Ureter (tissue), 1 donor: Measurements from ENCODE around the gene COL4A3. TPM values are rescaled to one million over a fixed set of nuclear protein-coding genes. Genes with fewer than 3 reads are reported as not detected.
"Not testable (repeated sequence)": the region's sequence is repeated elsewhere in the genome, so short reads cannot be mapped to it uniquely, and the experiment has no call there.

ENCODE experiments used
- DNase-seq: peaks from one replicate; pipeline ENCODE4 v3.0.0-alpha.2; 2020; ENCODE audit warnings: low spot score
- total RNA-seq: library from RNA; stranded (reverse); gene quantifications from one replicate; pipeline ENCODE4 v1.2.4, GENCODE V29; 2023
- donor health status: DM: yes; HTN: yes; CAD: no.

Gene COL4A3
- total RNA-seq, 1 donor from 2014 or later = 23.3 TPM

GRCh38 chr2:227206406-227206805, 42.0 kb downstream of the COL4A3 start:
- DNase-seq = no peak

GRCh38 chr2:227207573-227207972, 43.1 kb downstream of the COL4A3 start:
- no peak for DNase-seq

GRCh38 chr2:227214622-227215041, 50.2 kb downstream of the COL4A3 start:
- no peak for DNase-seq

- DNase-seq = no peak
Observed at GRCh38 chr2:227219312-227220105, 55.1 kb downstream of the COL4A3 start.

- no peak for DNase-seq
Observed at GRCh38 chr2:227221120-227221519, 56.7 kb downstream of the COL4A3 start.

- DNase-seq = no peak
Observed at GRCh38 chr2:227222292-227222691, 57.9 kb downstream of the COL4A3 start.

- not testable (repeated sequence) for DNase-seq
Observed at GRCh38 chr2:227225641-227226040, 61.2 kb downstream of the COL4A3 start.

- DNase-seq = peak; percentile 45
Observed at GRCh38 chr2:227228061-227228667, 63.7 kb downstream of the COL4A3 start.

- no peak for DNase-seq
Observed at GRCh38 chr2:227230151-227230550, 65.7 kb downstream of the COL4A3 start.

- DNase-seq = no peak
Observed at GRCh38 chr2:227234429-227234828, 70.0 kb downstream of the COL4A3 start.

- DNase-seq = no peak
Observed at GRCh38 chr2:227237786-227238185, 73.4 kb downstream of the COL4A3 start.

- DNase-seq = peak; percentile 77
Observed at GRCh38 chr2:227238238-227239237, 74.1 kb downstream of the COL4A3 start.

GRCh38 chr2:227241005-227241404, 76.6 kb downstream of the COL4A3 start:
- DNase-seq = no peak

- no peak for DNase-seq
Observed at GRCh38 chr2:227248876-227249275, 84.5 kb downstream of the COL4A3 start.

- no peak for DNase-seq
Observed at GRCh38 chr2:227252831-227253230, 88.4 kb downstream of the COL4A3 start.

- DNase-seq = no peak
Observed at GRCh38 chr2:227256605-227257004, 92.2 kb downstream of the COL4A3 start.

- no peak for DNase-seq
Observed at GRCh38 chr2:227257820-227258219, 93.4 kb downstream of the COL4A3 start.

- DNase-seq = no peak
Observed at GRCh38 chr2:227260041-227260440, 95.6 kb downstream of the COL4A3 start.

GRCh38 chr2:227267410-227268115, 103.1 kb downstream of the COL4A3 start:
- no peak for DNase-seq

GRCh38 chr2:227280895-227281294, 116.5 kb downstream of the COL4A3 start:
- DNase-seq = no peak

GRCh38 chr2:227285741-227286236, 121.4 kb downstream of the COL4A3 start:
- no peak for DNase-seq
